ACC112 (cell line): ENCODE results near the gene GGTA1.

Experiments used
- H2AFZ ChIP-seq: fragments of 200-600 bp; sonication (generic); one replicate; pipeline ENCODE4 v1.6.0; 2017; ENCODE audit warnings: antibody characterized with exemption, low read length; ENCODE audit not compliant: unreplicated experiment
- H3K27ac ChIP-seq: fragments of 200-600 bp; sonication (generic); 2 replicates; pipeline ENCODE4 v1.5.1; 2014; ENCODE audit warnings: low read depth, mild to moderate bottlenecking, antibody characterized with exemption, low read length, moderate library complexity
- H3K27me3 ChIP-seq: fragments of 200-600 bp; sonication (generic); 2 replicates; pipeline ENCODE4 v1.6.1; 2014; ENCODE audit warnings: mild to moderate bottlenecking, antibody characterized with exemption, low read length, moderate library complexity, mixed read lengths; ENCODE audit not compliant: insufficient read depth
- H3K36me3 ChIP-seq: fragments of 200-600 bp; sonication (generic); 2 replicates; pipeline ENCODE4 v1.6.1; 2016; ENCODE audit warnings: mild to moderate bottlenecking, antibody characterized with exemption, low read length, moderate library complexity, mixed read lengths; ENCODE audit not compliant: insufficient read depth
- H3K4me1 ChIP-seq: fragments of 200-600 bp; sonication (generic); one replicate; pipeline ENCODE4 v1.6.1; 2016; ENCODE audit warnings: low read length, mixed read lengths; ENCODE audit not compliant: insufficient read depth, unreplicated experiment, control insufficient read depth
- H3K4me3 ChIP-seq: fragments of 200-600 bp; sonication (generic); 2 replicates; pipeline ENCODE4 v1.5.1; 2014; ENCODE audit warnings: mild to moderate bottlenecking, low read depth, low read length
- H3K79me2 ChIP-seq: fragments of 200-600 bp; sonication (generic); one replicate; pipeline ENCODE4 v1.6.0; 2016; ENCODE audit warnings: low read length; ENCODE audit not compliant: control insufficient read depth, unreplicated experiment, insufficient read depth

Gene GGTA1

GRCh38 chr9:121483049-121483448, 16.6 kb downstream of the GGTA1 start:
- H3K4me3 ChIP-seq: no peak overlapping the region
- no peak overlapping the region for H2AFZ ChIP-seq
- H3K27me3 ChIP-seq: peaks cover 9% of the 10 kb centered on the region; the same call in 1 of the 2 replicates
- no peaks in the 10 kb centered on the region for H3K4me1 ChIP-seq
- no peaks in the 10 kb centered on the region for H3K36me3 ChIP-seq
- no peak overlapping the region for H3K27ac ChIP-seq
- no peaks in the 10 kb centered on the region for H3K79me2 ChIP-seq

GRCh38 chr9:121478816-121479676, 20.6 kb downstream of the GGTA1 start:
- no peak overlapping the region for H3K27ac ChIP-seq
- H3K27me3 ChIP-seq: peaks cover 39% of the 10 kb centered on the region
- H2AFZ ChIP-seq: no peak overlapping the region
- no peaks in the 10 kb centered on the region for H3K36me3 ChIP-seq
- H3K79me2 ChIP-seq: no peaks in the 10 kb centered on the region
- no peaks in the 10 kb centered on the region for H3K4me1 ChIP-seq
- H3K4me3 ChIP-seq: no peak overlapping the region

- Histone ChIP-seq H3K4me1 (no peaks in the 10 kb centered on the region), H3K79me2 (no peaks in the 10 kb centered on the region), H3K27me3 (peaks cover 68% of the 10 kb centered on the region)
Observed at GRCh38 chr9:121476156-121476555, 23.5 kb downstream of the GGTA1 start.

GRCh38 chr9:121474231-121474947, 25.3 kb downstream of the GGTA1 start:
- Histone ChIP-seq H3K27ac (no peak overlapping the region), H2AFZ (no peak overlapping the region), H3K36me3 (no peaks in the 10 kb centered on the region), H3K27me3 (peaks cover 86% of the 10 kb centered on the region), H3K4me1 (no peaks in the 10 kb centered on the region), H3K79me2 (no peaks in the 10 kb centered on the region), H3K4me3 (no peak overlapping the region)

More at GRCh38 chr9:121476156-121476555, 23.5 kb downstream of the GGTA1 start:
- Histone ChIP-seq H3K4me3 (no peak overlapping the region), H3K36me3 (no peaks in the 10 kb centered on the region), H3K27ac (no peak overlapping the region), H2AFZ (no peak overlapping the region)

GRCh38 chr9:121473229-121473628, 26.4 kb downstream of the GGTA1 start:
- peaks cover 92% of the 10 kb centered on the region for H3K27me3 ChIP-seq

GRCh38 chr9:121472446-121472845, 27.2 kb downstream of the GGTA1 start:
- Histone ChIP-seq H3K4me3 (no peak overlapping the region), H3K27ac (no peak overlapping the region), H3K4me1 (no peaks in the 10 kb centered on the region), H3K79me2 (no peaks in the 10 kb centered on the region), H3K27me3 (peaks cover 91% of the 10 kb centered on the region), H3K36me3 (no peaks in the 10 kb centered on the region), H2AFZ (no peak overlapping the region)

More at GRCh38 chr9:121473229-121473628, 26.4 kb downstream of the GGTA1 start:
- no peaks in the 10 kb centered on the region for H3K4me1 ChIP-seq
- H2AFZ ChIP-seq: no peak overlapping the region
- H3K4me3 ChIP-seq: no peak overlapping the region
- no peaks in the 10 kb centered on the region for H3K36me3 ChIP-seq
- H3K27ac ChIP-seq: no peak overlapping the region
- H3K79me2 ChIP-seq: no peaks in the 10 kb centered on the region

- Histone ChIP-seq H3K27ac (no peak overlapping the region), H3K27me3 (peaks cover 78% of the 10 kb centered on the region), H3K4me3 (no peak overlapping the region), H2AFZ (no peak overlapping the region), H3K36me3 (no peaks in the 10 kb centered on the region), H3K79me2 (no peaks in the 10 kb centered on the region), H3K4me1 (no peaks in the 10 kb centered on the region)
Observed at GRCh38 chr9:121466142-121466541, 33.5 kb downstream of the GGTA1 start.

GRCh38 chr9:121464968-121465367, 34.7 kb downstream of the GGTA1 start:
- no peaks in the 10 kb centered on the region for H3K4me1 ChIP-seq
- peaks cover 76% of the 10 kb centered on the region for H3K27me3 ChIP-seq
- no peak overlapping the region for H2AFZ ChIP-seq
- H3K36me3 ChIP-seq: no peaks in the 10 kb centered on the region
- no peak overlapping the region for H3K4me3 ChIP-seq
- H3K79me2 ChIP-seq: no peaks in the 10 kb centered on the region
- H3K27ac ChIP-seq: no peak overlapping the region

GRCh38 chr9:121463026-121463807, 36.4 kb downstream of the GGTA1 start:
- Histone ChIP-seq H3K27ac (no peak overlapping the region), H3K79me2 (no peaks in the 10 kb centered on the region), H3K36me3 (no peaks in the 10 kb centered on the region), H2AFZ (no peak overlapping the region), H3K4me1 (no peaks in the 10 kb centered on the region), H3K4me3 (no peak overlapping the region), H3K27me3 (peaks cover 73% of the 10 kb centered on the region)

- Histone ChIP-seq H3K4me1 (no peaks in the 10 kb centered on the region), H2AFZ (no peak overlapping the region), H3K79me2 (no peaks in the 10 kb centered on the region), H3K4me3 (no peak overlapping the region), H3K27ac (no peak overlapping the region), H3K36me3 (no peaks in the 10 kb centered on the region), H3K27me3 (peaks cover 71% of the 10 kb centered on the region)
Observed at GRCh38 chr9:121459513-121459912, 40.1 kb downstream of the GGTA1 start.
